ENCODE measurements around the gene TMEM45A.
"Not testable (repeated sequence)": the region's sequence is repeated elsewhere in the genome, so short reads cannot be mapped to it uniquely, and the experiment has no call there.

Gene TMEM45A

GRCh38 chr3:100581650-100582049 is 89.2 kb downstream of the TMEM45A start:
- no peaks in the 10 kb centered on the region for H3K9me3 ChIP-seq (ENCODE audit: control insufficient read depth, low read length)
- no peaks in the 10 kb centered on the region for H3K4me1 ChIP-seq (ENCODE audit: control insufficient read depth, insufficient read depth, low read length, poor library complexity, severe bottlenecking)
- DNase-seq, result no peak
- H3K27me3 ChIP-seq (replicated peaks; ENCODE audit: control insufficient read depth, insufficient read depth, low read length, poor library complexity, severe bottlenecking), result no peaks in the 10 kb centered on the region
- no peaks in the 10 kb centered on the region for H3K36me3 ChIP-seq (ENCODE audit: control insufficient read depth, insufficient read depth, low read length)
- H3K4me3 ChIP-seq (ENCODE audit: insufficient read depth, low read depth, low read length, poor library complexity, severe bottlenecking), result no peak overlapping the region
- no peak overlapping the region for H3K27ac ChIP-seq (ENCODE audit: insufficient read depth, low read length, poor library complexity, severe bottlenecking)

- DNase-seq; H3K4me1 ChIP-seq (ENCODE audit: control insufficient read depth, insufficient read depth, low read length, poor library complexity, severe bottlenecking); H3K9me3 ChIP-seq (ENCODE audit: control insufficient read depth, low read length); H3K27ac ChIP-seq (ENCODE audit: insufficient read depth, low read length, poor library complexity, severe bottlenecking); H3K4me3 ChIP-seq (ENCODE audit: insufficient read depth, low read depth, low read length, poor library complexity, severe bottlenecking); H3K36me3 ChIP-seq (ENCODE audit: control insufficient read depth, insufficient read depth, low read length); H3K27me3 ChIP-seq (replicated peaks; ENCODE audit: control insufficient read depth, insufficient read depth, low read length, poor library complexity, severe bottlenecking): not testable (repeated sequence)
These were observed 89.7 kb downstream of the TMEM45A start for GRCh38 chr3:100582157-100582556.

- DNase-seq, result no peak
- Histone ChIP-seq H3K27me3 (replicated peaks; ENCODE audit: control insufficient read depth, insufficient read depth, low read length, poor library complexity, severe bottlenecking) (no peaks in the 10 kb centered on the region), H3K27ac (ENCODE audit: insufficient read depth, low read length, poor library complexity, severe bottlenecking) (no peak overlapping the region), H3K9me3 (ENCODE audit: control insufficient read depth, low read length) (no peaks in the 10 kb centered on the region), H3K4me1 (ENCODE audit: control insufficient read depth, insufficient read depth, low read length, poor library complexity, severe bottlenecking) (no peaks in the 10 kb centered on the region), H3K36me3 (ENCODE audit: control insufficient read depth, insufficient read depth, low read length) (no peaks in the 10 kb centered on the region), H3K4me3 (ENCODE audit: insufficient read depth, low read depth, low read length, poor library complexity, severe bottlenecking) (no peak overlapping the region)
These were observed 91.8 kb downstream of the TMEM45A start for GRCh38 chr3:100584101-100584660.

- no peak overlapping the region for H3K4me3 ChIP-seq (ENCODE audit: insufficient read depth, low read depth, low read length, poor library complexity, severe bottlenecking)
- no peaks in the 10 kb centered on the region for H3K9me3 ChIP-seq (ENCODE audit: control insufficient read depth, low read length)
- H3K36me3 ChIP-seq (ENCODE audit: control insufficient read depth, insufficient read depth, low read length), result no peaks in the 10 kb centered on the region
- no peak for DNase-seq
- H3K27me3 ChIP-seq (replicated peaks; ENCODE audit: control insufficient read depth, insufficient read depth, low read length, poor library complexity, severe bottlenecking), result no peaks in the 10 kb centered on the region
- no peak overlapping the region for H3K27ac ChIP-seq (ENCODE audit: insufficient read depth, low read length, poor library complexity, severe bottlenecking)
- no peaks in the 10 kb centered on the region for H3K4me1 ChIP-seq (ENCODE audit: control insufficient read depth, insufficient read depth, low read length, poor library complexity, severe bottlenecking)
These were observed 94.4 kb downstream of the TMEM45A start for GRCh38 chr3:100586832-100587231.

- Histone ChIP-seq H3K4me1 (ENCODE audit: control insufficient read depth, insufficient read depth, low read length, poor library complexity, severe bottlenecking) (no peaks in the 10 kb centered on the region), H3K27ac (ENCODE audit: insufficient read depth, low read length, poor library complexity, severe bottlenecking) (no peak overlapping the region), H3K4me3 (ENCODE audit: insufficient read depth, low read depth, low read length, poor library complexity, severe bottlenecking) (no peak overlapping the region), H3K27me3 (replicated peaks; ENCODE audit: control insufficient read depth, insufficient read depth, low read length, poor library complexity, severe bottlenecking) (no peaks in the 10 kb centered on the region), H3K36me3 (ENCODE audit: control insufficient read depth, insufficient read depth, low read length) (no peaks in the 10 kb centered on the region), H3K9me3 (ENCODE audit: control insufficient read depth, low read length) (no peaks in the 10 kb centered on the region)
- DNase-seq, result no peak
These were observed 95.8 kb downstream of the TMEM45A start for GRCh38 chr3:100588251-100588650.

- Histone ChIP-seq H3K27ac (ENCODE audit: insufficient read depth, low read length, poor library complexity, severe bottlenecking) (no peak overlapping the region), H3K36me3 (ENCODE audit: control insufficient read depth, insufficient read depth, low read length) (no peaks in the 10 kb centered on the region), H3K9me3 (ENCODE audit: control insufficient read depth, low read length) (no peaks in the 10 kb centered on the region), H3K4me3 (ENCODE audit: insufficient read depth, low read depth, low read length, poor library complexity, severe bottlenecking) (no peak overlapping the region), H3K4me1 (ENCODE audit: control insufficient read depth, insufficient read depth, low read length, poor library complexity, severe bottlenecking) (no peaks in the 10 kb centered on the region), H3K27me3 (replicated peaks; ENCODE audit: control insufficient read depth, insufficient read depth, low read length, poor library complexity, severe bottlenecking) (no peaks in the 10 kb centered on the region)
- DNase-seq, result peak; percentile 10 to 50 (median 18)
These were observed 97.9 kb downstream of the TMEM45A start for GRCh38 chr3:100590114-100590839.

- Histone ChIP-seq H3K36me3 (ENCODE audit: control insufficient read depth, insufficient read depth, low read length) (no peaks in the 10 kb centered on the region), H3K4me1 (ENCODE audit: control insufficient read depth, insufficient read depth, low read length, poor library complexity, severe bottlenecking) (no peaks in the 10 kb centered on the region), H3K27ac (ENCODE audit: insufficient read depth, low read length, poor library complexity, severe bottlenecking) (no peak overlapping the region), H3K9me3 (ENCODE audit: control insufficient read depth, low read length) (no peaks in the 10 kb centered on the region), H3K4me3 (ENCODE audit: insufficient read depth, low read depth, low read length, poor library complexity, severe bottlenecking) (no peak overlapping the region), H3K27me3 (replicated peaks; ENCODE audit: control insufficient read depth, insufficient read depth, low read length, poor library complexity, severe bottlenecking) (no peaks in the 10 kb centered on the region)
- no peak for DNase-seq
These were observed 98.4 kb downstream of the TMEM45A start for GRCh38 chr3:100590840-100591147.

GRCh38 chr3:100591411-100591810 is 99.0 kb downstream of the TMEM45A start:
- H3K27ac ChIP-seq (ENCODE audit: insufficient read depth, low read length, poor library complexity, severe bottlenecking), result no peak overlapping the region
- no peak for DNase-seq

GRCh38 chr3:100600181-100601042 is 108.0 kb downstream of the TMEM45A start:
- H3K4me3 ChIP-seq (ENCODE audit: insufficient read depth, low read depth, low read length, poor library complexity, severe bottlenecking), result no peak overlapping the region
- peaks cover 3% of the 10 kb centered on the region for H3K4me1 ChIP-seq (ENCODE audit: control insufficient read depth, insufficient read depth, low read length, poor library complexity, severe bottlenecking)
- no peaks in the 10 kb centered on the region for H3K9me3 ChIP-seq (ENCODE audit: control insufficient read depth, low read length)
- no peaks in the 10 kb centered on the region for H3K36me3 ChIP-seq (ENCODE audit: control insufficient read depth, insufficient read depth, low read length)
- no peaks in the 10 kb centered on the region for H3K27me3 ChIP-seq (replicated peaks; ENCODE audit: control insufficient read depth, insufficient read depth, low read length, poor library complexity, severe bottlenecking)
- no peak overlapping the region for H3K27ac ChIP-seq (ENCODE audit: insufficient read depth, low read length, poor library complexity, severe bottlenecking)
- no peak for DNase-seq

More at GRCh38 chr3:100591411-100591810, 99.0 kb downstream of the TMEM45A start:
- Histone ChIP-seq H3K27me3 (replicated peaks; ENCODE audit: control insufficient read depth, insufficient read depth, low read length, poor library complexity, severe bottlenecking) (no peaks in the 10 kb centered on the region), H3K36me3 (ENCODE audit: control insufficient read depth, insufficient read depth, low read length) (no peaks in the 10 kb centered on the region), H3K4me3 (ENCODE audit: insufficient read depth, low read depth, low read length, poor library complexity, severe bottlenecking) (no peak overlapping the region), H3K9me3 (ENCODE audit: control insufficient read depth, low read length) (no peaks in the 10 kb centered on the region), H3K4me1 (ENCODE audit: control insufficient read depth, insufficient read depth, low read length, poor library complexity, severe bottlenecking) (no peaks in the 10 kb centered on the region)

Measured in effector memory CD4-positive, alpha-beta T cell (primary cell).